ENCODE data around the gene MUSK.
"Not testable (repeated sequence)": the region's sequence is repeated elsewhere in the genome, so short reads cannot be mapped to it uniquely, and the experiment has no call there.

The MUSK gene

GRCh38 chr9:110815361-110815760 is 146.8 kb downstream of the MUSK start:
- DNase-seq: no peak

GRCh38 chr9:110820381-110820780 is 151.8 kb downstream of the MUSK start:
- no peak for DNase-seq

- DNase-seq: no peak
Observed at GRCh38 chr9:110821064-110821463, 152.5 kb downstream of the MUSK start.

GRCh38 chr9:110825129-110825528 is 156.5 kb downstream of the MUSK start:
- not testable (repeated sequence) for DNase-seq

GRCh38 chr9:110825950-110826349 is 157.4 kb downstream of the MUSK start:
- no peak for DNase-seq

GRCh38 chr9:110826400-110826799 is 157.8 kb downstream of the MUSK start:
- DNase-seq: not testable (repeated sequence)

- no peak for DNase-seq
Observed at GRCh38 chr9:110828264-110828663, 159.7 kb downstream of the MUSK start.

GRCh38 chr9:110830495-110830894 is 161.9 kb downstream of the MUSK start:
- DNase-seq: no peak

GRCh38 chr9:110832926-110833325 is 164.3 kb downstream of the MUSK start:
- no peak for DNase-seq

- DNase-seq: no peak
Observed at GRCh38 chr9:110835404-110835803, 166.8 kb downstream of the MUSK start.

GRCh38 chr9:110835859-110836271 is 167.3 kb downstream of the MUSK start:
- DNase-seq: no peak

GRCh38 chr9:110837401-110838005 is 168.9 kb downstream of the MUSK start:
- no peak for DNase-seq

GRCh38 chr9:110842169-110842568 is 173.6 kb downstream of the MUSK start:
- DNase-seq: no peak

GRCh38 chr9:110842986-110843385 is 174.4 kb downstream of the MUSK start:
- no peak for DNase-seq

GRCh38 chr9:110844121-110844520 is 175.5 kb downstream of the MUSK start:
- DNase-seq: no peak

- DNase-seq: no peak
Observed at GRCh38 chr9:110846215-110846614, 177.6 kb downstream of the MUSK start.

- DNase-seq: no peak
Observed at GRCh38 chr9:110847671-110848070, 179.1 kb downstream of the MUSK start.

GRCh38 chr9:110850401-110851135 is 182.0 kb downstream of the MUSK start:
- DNase-seq: no peak
